DMS153 treated with DMSO at 0.1 percent for 48 hours (cell line): ENCODE results near the gene NPPA.
"Not testable (repeated sequence)": the region's sequence is repeated elsewhere in the genome, so short reads cannot be mapped to it uniquely, and the experiment has no call there.

Experiments used
- DNase-seq: peaks from one replicate; lab custom pipeline; 2025; ENCODE audit not compliant: unreplicated experiment; lab: John Stamatoyannopoulos, UW

NPPA gene

DNA sequence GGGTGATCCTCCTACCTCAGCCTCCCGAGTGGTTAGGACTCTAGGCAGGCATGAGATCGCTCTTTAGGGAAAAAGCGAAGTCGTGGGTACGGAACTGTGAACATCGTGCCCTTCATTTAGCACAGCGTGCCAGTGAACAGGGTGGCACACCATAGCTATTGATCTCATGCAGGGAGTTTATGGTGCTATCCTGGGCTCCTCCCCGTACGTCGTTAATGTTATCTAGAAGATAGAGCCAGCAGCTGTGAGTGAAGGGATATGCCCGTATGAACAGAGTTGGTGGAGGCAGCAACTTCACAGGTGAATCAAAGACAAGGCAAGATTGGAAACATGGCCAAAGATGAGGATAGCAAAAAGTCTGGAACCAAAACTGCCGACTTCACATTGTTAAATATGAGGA lies 30.4 kb downstream of the NPPA start:
- no peak for DNase-seq

DNA sequence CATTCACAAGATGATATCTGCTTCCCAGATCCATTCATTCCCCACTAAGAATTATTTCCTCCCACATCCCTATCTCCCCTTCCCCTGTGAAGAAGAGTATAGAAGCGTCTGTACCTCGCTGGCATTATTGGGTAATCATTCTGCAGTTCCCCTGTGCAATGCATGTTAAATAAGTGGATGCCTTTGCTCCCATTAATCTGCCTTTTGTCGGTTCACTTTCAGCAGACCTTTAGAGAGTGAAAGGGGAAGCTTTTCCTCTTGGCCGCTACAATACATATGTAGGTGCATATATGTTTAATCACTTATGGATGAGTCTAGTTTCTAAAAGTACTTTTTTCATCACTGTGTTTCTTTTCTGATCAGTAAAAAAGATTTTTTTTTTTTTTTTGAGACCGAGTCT lies 34.6 kb downstream of the NPPA start:
- DNase-seq = no peak

DNA sequence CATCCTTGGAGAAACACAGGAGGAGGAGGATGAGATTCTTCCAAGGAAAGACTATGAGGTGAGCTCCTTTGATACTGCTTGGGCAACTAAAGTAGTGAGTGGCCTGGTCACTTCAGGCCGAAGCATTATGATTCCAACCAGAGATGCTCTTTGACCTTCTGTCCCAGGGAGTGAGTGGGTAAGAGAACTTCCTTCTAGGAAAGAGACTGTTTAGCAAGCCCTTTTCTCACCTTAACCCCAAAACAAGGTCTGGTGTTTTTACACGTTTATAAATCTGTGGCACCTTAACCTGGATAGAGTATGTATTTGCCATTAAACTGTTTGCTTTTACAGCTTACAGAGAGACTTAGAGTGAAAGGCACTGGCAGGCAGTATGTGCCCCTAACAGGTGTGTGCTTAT lies 40.5 kb downstream of the NPPA start:
- DNase-seq = no peak

DNA sequence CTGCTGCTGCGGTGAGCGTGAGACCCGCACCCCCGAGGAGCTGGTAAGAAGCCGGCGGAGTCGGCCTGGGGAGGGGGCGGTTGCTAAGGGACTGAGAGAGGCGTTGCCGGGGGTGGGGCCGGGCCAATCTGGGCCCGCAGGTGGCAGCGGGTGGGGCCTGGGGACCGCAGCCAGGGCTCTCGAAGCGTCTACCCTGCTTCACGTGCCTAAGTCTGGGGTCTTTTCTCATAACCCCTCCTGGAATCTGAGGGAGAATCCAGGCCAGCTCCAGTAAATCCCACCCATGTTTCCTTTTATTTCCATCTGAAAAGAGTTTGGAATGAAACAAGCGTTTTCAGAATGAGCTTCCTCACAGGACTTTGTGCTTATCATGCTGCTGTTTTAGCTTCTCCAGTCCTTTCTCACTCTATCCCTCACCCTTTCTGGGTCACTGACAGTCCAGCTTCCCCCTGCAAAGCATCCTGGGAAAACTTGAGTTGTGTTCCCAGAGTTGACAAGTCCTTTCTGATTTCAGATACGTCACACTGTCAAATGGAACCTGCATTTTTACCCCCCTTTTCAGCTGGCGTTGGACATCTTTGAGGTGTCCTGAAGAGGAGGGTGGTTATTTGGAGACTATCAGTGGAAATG lies 41.2 kb downstream of the NPPA start:
- no peak for DNase-seq

DNA sequence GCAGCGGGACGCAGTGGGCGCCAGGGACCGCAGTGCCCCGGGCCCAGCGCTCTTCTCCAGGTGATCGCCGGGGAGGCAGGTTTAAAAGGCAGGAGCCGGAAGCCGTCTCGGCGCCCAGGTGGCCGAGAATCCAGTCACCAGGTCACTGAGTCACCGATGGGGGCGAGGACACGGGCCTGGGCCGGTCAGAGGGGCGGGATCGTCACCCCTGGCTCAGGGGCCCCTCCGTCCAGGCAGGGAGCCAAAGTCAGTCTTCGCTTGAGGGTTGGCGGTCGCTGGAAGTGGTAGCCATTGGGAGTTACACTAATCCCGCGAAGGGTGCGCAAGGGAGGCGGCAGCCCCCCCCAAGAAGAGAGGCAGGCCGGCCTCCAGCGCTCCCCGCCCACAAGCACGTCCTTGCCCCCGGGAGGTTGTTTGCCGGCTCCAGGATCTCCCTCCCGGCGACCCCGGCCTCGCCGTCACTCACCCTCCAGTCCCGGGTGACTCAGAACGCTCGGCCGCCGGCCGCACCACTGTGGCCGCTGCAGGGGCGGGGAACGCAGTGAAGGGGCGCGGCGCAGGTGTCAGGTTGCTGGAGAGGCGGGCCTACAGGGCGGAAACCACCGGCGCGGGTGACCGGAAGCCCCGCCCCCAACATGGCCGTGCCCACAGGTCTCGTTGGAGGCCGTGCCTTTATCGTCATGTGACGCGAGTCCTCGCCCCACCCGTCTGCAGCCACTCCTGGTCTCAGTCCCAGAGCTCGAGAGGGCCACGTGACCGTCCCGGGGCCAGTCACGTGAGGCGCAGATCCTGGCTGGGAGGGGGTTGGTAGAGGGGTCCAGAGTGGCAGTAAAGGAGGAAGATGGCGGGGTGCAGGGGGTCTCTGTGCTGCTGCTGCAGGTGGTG lies 41.9 kb downstream of the NPPA start, which contains the start of the genes CLCN6 and MTHFR:
Gene CLCN6 (plus strand): TSS at position 770 of the 885 bp plus-strand sequence. CDS start 72 bp downstream, at position 842.
Gene MTHFR (minus strand): TSS at position 543 of the 885 bp plus-strand sequence. CDS start 2,848 bp downstream, outside the sequence.
- DNase-seq = peak; percentile 99

DNA sequence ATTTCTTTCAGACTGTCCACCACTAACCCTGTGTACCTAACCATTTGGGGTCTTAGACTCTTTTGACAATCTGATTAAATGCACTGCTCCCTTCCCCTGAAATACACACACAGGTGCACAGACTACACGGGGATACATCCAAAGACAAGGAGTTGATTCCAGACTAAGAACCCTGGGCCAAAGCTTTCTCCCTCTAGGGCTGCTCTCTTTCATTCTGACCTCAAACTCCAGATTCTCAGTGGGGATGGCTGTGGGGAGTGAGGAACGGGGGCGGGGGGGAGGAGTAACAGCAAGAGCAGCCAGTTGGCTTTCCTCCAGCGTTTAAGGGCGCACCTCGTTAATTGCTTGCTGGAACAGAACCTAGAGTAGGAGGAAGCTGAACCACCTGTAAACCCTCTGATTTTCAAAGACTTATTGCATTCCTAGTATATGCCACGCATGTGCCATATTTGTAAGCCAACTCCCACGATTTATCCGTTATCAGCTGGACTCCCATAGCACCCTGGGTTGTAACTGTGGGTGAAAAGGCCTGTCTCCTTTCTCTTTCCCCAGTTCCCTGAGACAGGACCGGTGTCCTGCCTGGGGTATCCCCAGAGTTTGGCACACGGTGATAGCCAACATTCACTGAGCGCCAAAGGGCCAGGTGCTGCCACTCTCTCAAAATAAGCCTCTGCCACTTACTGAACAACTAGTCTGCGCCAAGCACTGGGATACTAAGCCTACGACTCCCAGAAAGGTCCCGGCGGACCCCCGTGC lies 42.7 kb downstream of the NPPA start:
- peak; percentile 51 for DNase-seq

DNA sequence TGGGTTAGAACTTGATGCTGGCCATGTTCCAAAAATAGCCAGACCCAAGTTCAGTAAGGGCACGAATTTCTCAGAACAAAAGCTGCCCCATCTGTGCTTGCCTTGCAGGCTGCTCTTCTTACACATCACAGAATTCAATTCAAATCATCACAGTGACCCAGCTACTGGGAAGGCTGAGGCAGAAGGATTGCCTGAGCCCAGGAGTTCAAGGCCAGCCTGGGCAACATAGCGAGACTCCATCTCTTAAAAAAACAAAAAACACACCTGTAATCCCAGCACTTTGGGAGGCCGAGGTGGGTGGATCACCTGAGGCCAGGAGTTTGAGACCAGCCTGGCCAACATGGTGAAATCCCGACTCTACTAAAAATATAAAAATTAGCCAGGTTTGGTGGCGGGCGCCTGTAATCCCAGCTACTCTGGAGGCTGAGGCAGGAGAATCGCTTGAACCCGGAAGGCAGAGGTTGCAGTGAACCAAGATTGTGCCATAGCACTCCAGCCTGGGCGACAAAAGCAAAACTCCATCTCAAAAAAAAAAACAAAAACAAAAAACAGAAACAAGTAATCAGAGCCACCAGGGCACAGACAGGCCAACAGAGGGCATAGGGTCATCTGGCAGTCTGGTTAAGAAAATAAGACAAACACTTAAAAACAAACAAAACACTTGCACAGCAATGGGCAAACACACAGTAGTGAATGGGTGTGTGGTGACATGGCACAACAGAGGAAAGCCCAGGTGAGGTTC lies 43.5 kb downstream of the NPPA start:
- not testable (repeated sequence) for DNase-seq

DNA sequence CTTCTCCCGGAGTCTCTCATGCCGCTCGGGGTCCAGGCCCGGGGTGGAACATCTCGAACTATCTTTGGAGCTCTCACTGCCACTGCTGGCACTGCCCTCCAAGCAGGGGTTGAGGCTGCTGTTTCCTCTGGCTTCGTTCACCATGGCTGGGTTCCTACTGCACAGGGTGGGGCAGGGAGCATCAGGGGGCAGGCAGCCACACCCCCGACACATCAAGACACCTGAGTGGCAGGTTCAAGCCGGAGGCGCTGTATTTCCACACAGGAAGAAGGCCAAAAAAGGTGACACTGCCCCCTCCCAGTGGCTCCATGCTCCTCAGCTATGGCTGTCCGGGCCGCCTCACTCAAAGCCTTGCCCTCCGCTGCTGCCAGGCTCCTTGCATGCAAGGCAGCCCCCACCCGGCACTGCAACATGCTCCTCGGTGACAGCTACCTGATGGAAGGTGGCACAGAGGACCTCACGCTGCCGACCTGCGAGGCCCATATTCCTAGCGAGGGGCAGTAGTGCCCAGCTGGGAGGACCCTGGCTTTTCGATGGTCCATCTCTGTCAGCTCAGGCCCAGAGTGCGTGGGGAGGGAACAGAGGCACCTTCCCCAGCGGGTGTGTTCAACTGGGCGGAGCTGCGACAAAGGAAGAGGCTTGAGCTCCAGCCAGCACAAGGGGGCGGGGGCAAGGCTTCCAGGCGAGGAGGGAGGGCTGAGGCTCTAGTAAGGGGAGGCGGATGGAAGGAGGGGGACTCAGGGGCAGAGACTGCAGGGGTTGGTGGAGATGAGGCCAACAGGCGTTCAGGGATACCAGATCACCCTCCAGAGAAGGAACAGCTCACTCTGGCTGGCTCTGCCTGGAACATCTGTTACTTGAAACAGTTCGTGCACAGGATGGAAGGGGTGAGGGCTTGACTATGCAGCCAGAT lies 44.4 kb downstream of the NPPA start:
- peak; percentile 45 for DNase-seq

DNA sequence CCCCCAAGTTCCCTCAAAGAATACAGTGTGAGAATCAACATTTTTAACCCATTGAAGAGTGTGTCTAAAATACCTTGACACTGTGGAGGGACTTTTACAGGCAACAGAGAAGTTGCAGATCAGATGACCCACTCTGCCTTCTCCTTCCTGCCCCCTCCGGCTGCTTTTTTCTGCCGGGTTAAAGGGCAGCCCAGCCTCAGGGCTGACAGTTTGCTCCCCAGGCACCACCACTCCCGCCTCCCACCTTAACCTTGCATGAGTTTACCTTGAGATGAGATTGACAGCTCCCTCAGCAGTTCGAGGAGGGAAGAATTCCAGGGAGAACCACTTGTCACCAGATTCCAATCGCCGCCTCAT lies 45.0 kb downstream of the NPPA start:
- DNase-seq = no peak

DNA sequence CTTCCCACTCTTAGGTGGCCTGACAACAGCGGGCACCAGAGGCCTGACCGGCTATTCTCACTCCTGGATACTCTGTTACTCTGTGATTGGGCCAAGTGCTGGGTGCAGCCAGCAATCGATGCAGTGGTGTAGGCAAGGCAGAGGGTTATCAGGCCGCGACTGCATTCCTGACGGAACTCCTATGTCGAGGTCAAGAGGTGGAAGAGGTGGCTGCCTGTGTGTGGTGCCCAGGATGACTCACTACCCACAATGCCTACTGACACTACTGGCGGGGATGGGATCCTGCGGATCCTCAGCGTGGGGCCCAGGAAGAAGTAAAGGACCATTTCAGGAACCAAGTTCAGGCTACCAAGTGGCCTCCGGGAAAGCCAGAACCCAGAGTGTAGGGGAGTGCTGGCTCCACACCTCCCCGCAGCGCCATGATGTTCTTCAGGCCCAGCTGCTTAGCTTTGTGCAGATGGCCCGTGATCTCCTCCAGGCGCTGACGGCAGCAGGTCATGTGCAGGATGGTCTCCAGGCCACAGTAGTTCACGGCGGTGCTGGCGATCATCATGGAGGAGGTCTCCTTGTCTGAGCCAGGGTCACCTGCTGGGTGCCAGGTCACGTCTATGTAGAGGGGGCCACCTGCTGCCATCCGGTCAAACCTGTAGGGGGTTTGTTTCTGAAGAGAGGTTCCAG lies 46.7 kb downstream of the NPPA start:
- no peak for DNase-seq

DNA sequence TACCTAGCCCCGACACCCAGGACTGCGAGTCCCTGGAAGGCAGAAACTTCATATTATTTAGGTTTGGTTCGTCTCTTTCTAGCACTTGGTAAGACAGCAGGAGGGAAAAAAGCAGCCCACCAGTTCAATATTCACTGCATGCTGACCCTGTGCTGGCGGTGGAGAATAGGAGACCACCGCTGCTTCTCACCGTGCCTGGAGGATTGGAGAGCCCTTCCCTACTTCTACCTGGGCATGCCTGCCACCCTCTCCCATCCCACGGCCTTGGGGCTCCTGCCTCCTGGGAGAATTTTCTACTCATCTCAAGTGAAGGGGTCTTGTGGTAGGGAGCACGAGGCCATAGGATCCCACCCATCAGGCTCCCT lies 47.2 kb downstream of the NPPA start:
- DNase-seq = no peak

DNA sequence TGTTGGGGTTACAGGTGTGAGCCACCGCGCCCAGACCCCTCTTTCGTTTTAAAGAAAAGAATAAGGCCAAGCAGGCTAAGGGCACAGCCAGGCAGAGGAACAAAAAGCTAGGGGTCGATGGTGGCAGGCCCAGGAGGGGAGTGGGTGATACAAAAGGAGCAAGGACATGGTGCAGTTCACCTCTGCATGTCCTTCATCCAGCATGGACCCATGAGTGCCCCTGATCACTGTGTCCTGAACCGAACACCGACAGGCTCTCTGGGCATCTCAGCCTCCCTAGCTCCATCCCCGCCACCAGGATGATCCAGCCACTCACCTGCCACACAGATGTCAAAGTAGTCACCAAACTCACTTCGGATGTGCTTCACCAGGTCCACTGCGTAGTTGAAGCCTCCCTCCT lies 47.7 kb downstream of the NPPA start:
- no peak for DNase-seq

DNA sequence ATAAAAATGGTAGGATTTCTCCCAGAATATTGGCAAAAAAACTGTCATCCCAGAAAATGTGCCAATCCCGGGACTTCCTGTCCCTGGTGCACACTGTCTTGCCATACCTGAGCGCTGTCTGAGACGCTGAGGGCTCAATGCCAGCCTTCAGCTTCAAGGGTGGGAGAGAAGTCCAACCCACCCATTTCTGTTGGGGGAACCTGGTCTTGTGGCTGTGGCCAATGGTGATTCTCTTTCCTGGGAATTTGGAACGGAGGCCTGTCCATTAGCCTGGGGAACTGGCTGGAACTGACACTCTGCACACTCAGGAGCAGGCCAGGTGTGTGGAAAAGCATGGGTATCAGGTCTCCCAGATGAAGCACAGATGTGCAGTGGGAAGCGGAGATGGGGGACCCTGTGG lies 48.5 kb downstream of the NPPA start:
- no peak for DNase-seq

DNA sequence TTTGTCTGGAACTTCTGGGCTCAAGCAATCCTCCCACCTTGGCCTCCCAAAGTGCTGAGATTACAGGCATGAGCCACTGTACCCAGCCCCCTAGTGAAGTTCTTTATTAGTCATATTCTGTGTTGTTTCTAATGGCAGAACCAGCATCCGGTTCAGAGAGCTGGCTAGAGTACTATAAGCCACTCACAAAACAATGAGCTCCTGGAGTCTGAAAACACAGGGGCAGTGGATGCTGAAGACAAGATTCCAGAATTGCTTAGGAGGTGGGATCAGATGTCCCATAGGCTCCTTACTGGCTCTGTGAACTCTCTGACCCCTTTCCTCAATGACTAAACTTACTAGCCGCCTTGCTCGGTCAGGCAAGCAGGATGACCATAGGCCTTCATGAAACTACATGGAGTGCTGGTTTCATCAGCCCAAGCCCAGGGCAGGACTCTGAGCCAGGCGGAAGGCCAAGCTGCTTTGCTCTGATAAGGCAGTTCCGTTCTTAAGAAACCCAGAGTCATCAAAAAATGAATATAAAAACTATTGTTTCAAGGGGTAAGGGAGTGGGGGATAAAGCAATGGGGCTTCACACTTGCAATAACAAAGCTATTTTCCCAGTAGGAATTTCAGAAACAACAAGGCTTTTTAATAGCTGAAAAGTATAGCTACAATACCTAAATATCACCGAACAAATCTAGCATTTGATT lies 49.9 kb downstream of the NPPA start:
- DNase-seq = no peak

DNA sequence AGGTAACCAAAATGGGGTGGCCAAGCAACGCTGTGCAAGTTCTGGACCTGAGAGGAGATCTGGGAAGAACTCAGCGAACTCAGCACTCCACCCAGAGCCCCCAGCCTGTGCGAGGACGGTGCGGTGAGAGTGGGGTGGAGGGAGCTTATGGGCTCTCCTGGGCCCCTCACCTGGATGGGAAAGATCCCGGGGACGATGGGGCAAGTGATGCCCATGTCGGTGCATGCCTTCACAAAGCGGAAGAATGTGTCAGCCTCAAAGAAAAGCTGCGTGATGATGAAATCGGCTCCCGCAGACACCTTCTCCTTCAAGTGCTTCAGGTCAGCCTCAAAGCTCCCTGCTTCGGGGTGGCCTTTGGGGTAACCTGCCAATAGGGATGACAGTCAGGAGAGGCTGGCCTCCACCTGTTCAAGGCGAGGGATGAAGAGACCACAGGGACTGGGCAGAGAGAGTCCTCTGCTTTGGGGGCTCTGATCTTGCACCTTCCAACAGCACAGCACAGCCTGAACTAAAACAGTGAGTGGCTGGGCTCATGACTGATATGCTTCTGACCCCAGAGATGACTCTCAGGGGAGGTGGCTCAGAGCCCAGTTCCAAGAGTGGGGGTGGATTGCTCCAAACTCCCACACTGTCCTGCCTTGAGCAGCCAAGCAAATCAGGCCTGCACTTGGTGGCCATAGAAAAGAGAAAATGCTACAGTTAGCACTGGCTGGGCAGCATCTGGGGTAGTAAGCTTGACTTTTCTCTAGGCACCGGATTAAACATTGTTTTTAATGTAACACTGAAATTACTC lies 51.4 kb downstream of the NPPA start:
- DNase-seq = no peak
